Measurements from ENCODE around the gene SH3GL2. TPM values are rescaled to one million over a fixed set of nuclear protein-coding genes. Genes with fewer than 3 reads are reported as not detected.

Gene SH3GL2
- total and polyA plus RNA-seq, 11 donors, result 1.3 to 20.9 (median 5.0) TPM

- Histone ChIP-seq H3K27me3 (no peaks in the 10 kb centered on the region), H3K9me3 (no peaks in the 10 kb centered on the region), H3K4me1 (peaks cover 0 to 3% (median 0%) of the 10 kb centered on the region in 12 donors), H3K4me3 (no peak overlapping the region), H3K27ac (no peak overlapping the region), H3K36me3 (no peaks in the 10 kb centered on the region)
- DNase-seq (no peak), ATAC-seq (peak in 2 of 4 donors; percentile 59 to 68)
- no peak for TF ChIP-seq POLR2A (IDR thresholded peaks at IDR 0.05)
- TF ChIP-seq, protein P1, sequence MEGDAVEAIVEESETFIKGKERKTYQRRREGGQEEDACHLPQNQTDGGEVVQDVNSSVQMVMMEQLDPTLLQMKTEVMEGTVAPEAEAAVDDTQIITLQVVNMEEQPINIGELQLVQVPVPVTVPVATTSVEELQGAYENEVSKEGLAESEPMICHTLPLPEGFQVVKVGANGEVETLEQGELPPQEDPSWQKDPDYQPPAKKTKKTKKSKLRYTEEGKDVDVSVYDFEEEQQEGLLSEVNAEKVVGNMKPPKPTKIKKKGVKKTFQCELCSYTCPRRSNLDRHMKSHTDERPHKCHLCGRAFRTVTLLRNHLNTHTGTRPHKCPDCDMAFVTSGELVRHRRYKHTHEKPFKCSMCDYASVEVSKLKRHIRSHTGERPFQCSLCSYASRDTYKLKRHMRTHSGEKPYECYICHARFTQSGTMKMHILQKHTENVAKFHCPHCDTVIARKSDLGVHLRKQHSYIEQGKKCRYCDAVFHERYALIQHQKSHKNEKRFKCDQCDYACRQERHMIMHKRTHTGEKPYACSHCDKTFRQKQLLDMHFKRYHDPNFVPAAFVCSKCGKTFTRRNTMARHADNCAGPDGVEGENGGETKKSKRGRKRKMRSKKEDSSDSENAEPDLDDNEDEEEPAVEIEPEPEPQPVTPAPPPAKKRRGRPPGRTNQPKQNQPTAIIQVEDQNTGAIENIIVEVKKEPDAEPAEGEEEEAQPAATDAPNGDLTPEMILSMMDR (IDR thresholded peaks at IDR 0.05), result no peak
- WGBS, 4 donors, result 25 to 60% (median 29%) methylated on average over 1 of the region's 1 CpG
- intact Hi-C loops (cut with DNase I), result no loop called here
Measured at GRCh38 chr9:17783227-17783626, 204.4 kb downstream of the SH3GL2 start.

GRCh38 chr9:17789316-17789715, 210.4 kb downstream of the SH3GL2 start:
- no peaks in the 10 kb centered on the region for H3K36me3 ChIP-seq
- H3K4me1 ChIP-seq, result no peaks in the 10 kb centered on the region
- H3K4me3 ChIP-seq, result no peak overlapping the region
- no peak for DNase-seq
- peaks cover 0 to 3% (median 0%) of the 10 kb centered on the region in 9 donors for H3K27me3 ChIP-seq
- H3K9me3 ChIP-seq, result no peaks in the 10 kb centered on the region
- no peak for TF ChIP-seq POLR2A (IDR thresholded peaks at IDR 0.05)
- TF ChIP-seq, protein P1 (IDR thresholded peaks at IDR 0.05), result no peak
- no peak for ATAC-seq
- 85 to 91% (median 88%) methylated on average over 6 of the region's 6 CpGs for WGBS, 4 donors
- H3K27ac ChIP-seq, result no peak overlapping the region
- intact Hi-C loops (cut with DNase I), result no loop called here

- Histone ChIP-seq H3K9me3 (no peaks in the 10 kb centered on the region), H3K27ac (no peak overlapping the region), H3K4me1 (no peaks in the 10 kb centered on the region), H3K27me3 (peaks cover 0 to 8% (median 0%) of the 10 kb centered on the region in 9 donors), H3K4me3 (no peak overlapping the region), H3K36me3 (no peaks in the 10 kb centered on the region)
- no peak for DNase-seq
- ATAC-seq, result no peak
- intact Hi-C loops (cut with DNase I), result loop anchor here in 1 of 10 donors (10.0 kb wide), 1 partner anchor 259 kb away; no protein-coding TSS in a partner anchor
- WGBS, 4 donors, result 75 to 83% (median 78%) methylated on average over 14 of the region's 14 CpGs
- no peak for TF ChIP-seq POLR2A (IDR thresholded peaks at IDR 0.05)
- TF ChIP-seq, protein P1 (IDR thresholded peaks at IDR 0.05), result no peak
Measured at GRCh38 chr9:17793713-17794622, 215.1 kb downstream of the SH3GL2 start.

DNA sequence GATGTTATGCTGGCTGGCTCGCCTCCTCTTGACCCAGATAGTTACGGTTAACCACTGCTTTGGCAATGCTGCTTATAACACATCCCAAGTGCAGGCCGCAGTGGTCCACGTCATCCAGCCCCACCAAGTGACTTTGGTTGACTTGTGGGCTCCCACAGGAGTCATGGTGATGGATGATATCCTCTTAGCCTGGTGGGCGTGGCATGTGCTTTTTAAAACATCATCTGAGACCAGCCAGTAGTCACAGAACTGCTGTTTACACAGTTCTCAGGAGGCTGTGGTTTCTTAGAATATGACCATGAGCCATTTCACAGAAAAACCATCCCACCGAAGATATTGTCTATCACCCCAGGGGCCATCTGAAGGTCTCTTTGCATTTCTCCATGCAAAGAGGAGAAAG, 216.9 kb downstream of the SH3GL2 start:
- WGBS, 4 donors, result 82 to 98% (median 86%) methylated on average over 6 of the region's 6 CpGs
- no peak for ATAC-seq
- Histone ChIP-seq H3K4me3 (no peak overlapping the region), H3K27me3 (peaks cover 0 to 8% (median 0%) of the 10 kb centered on the region in 9 donors), H3K36me3 (no peaks in the 10 kb centered on the region), H3K9me3 (no peaks in the 10 kb centered on the region), H3K27ac (no peak overlapping the region), H3K4me1 (peaks cover 0 to 2% (median 0%) of the 10 kb centered on the region in 12 donors)
- no peak for DNase-seq
- TF ChIP-seq POLR2A (IDR thresholded peaks at IDR 0.05), result no peak
- TF ChIP-seq, protein P1 (IDR thresholded peaks at IDR 0.05), result no peak
- intact Hi-C loops (cut with DNase I), result loop anchor here in 1 of 10 donors (10.0 kb wide), 1 partner anchor 261 kb away; no protein-coding TSS in a partner anchor

Measured in heart left ventricle (tissue), 16 donors.